Stimulated activated CD4-positive, alpha-beta T cell treated with anti-CD3 and anti-CD28 coated beads, Interleukin-2, amount 100 ng/mL, for 48 hours (primary cell): ENCODE results near the gene GPC4.

Source experiments
- DNase-seq, 2 donors: peaks; one replicate each; pipeline ENCODE4 v3.0.0-alpha.2; 2020

The GPC4 gene

DNA sequence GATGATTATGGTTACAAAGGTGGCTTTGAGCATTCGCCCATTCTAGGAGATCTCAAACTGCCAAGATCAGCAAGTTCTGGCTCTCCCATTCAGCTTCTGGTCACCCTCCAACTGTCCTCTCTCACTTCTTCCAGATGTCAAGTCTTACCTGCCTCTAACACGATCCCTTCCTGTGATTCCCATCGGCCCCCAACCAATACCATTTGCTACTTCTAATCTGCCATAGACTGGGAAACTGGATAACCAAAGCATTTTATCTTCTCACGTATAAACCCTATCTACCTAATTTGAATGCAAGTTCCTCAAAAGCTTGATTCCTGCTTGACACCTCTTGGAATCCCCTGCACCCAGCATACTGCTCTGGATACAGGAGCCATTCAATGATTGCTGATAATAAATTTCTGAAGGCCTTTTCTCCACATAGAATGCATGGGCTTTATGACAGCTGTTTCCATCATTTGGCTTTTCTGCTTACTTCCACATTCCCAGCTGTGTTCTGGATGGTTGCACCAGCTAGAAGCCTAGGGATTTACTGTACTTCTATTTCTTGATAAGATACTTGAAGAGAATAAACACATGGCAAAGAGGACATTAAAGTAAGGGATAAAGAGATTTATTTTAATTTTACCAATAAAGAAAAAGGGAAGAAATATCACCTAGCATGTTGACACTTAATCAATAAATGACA, 9.6 kb downstream of the GPC4 start:
- no peak for DNase-seq

GRCh38 chrX:133403984-133404383, 11.3 kb downstream of the GPC4 start:
- no peak for DNase-seq

- DNase-seq: no peak
Measured at GRCh38 chrX:133402830-133403625, 12.3 kb downstream of the GPC4 start.

GRCh38 chrX:133402042-133402453, 13.2 kb downstream of the GPC4 start:
- DNase-seq: no peak

- DNase-seq: no peak
Measured at GRCh38 chrX:133401536-133401935, 13.8 kb downstream of the GPC4 start.

- DNase-seq: no peak
Measured at GRCh38 chrX:133399411-133399810, 15.9 kb downstream of the GPC4 start.

DNA sequence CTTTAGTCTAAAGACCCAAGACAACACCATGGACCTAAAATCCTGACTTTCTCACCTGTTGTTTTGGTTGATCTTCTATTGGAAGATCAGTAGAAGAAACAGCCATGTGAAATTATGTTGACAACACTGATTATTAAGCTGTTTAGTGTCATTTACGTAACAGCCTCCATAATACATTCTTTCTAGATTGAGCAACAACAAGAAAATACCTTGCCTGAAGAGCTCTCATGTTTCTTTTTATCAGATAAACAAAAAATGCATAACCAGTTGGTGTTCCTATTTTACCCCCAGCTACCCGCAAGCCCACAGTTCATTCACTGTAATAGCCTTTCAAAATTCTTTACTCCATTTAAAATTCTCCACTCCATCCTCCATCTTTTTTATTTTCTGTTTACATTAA, 20.5 kb downstream of the GPC4 start:
- DNase-seq: no peak

DNA sequence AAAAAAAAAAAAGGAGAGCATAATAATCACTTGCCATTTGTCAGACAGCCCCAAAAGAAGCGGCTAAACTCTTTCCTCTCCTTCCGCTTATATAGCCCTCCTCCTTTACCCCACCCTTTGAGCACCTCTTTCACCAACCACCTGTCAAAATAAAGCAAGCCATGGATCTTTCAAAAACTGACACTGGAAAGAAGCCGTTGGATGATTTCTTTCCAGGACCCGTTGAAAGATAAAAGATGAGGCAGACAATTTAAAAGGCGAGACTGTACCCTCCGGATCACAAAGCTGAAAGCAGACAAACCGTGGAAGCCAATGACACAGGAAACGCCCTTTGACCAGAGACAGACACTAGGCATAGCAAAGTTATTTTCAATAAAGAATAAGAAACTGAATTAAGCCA, 22.6 kb downstream of the GPC4 start:
- DNase-seq: no peak

- DNase-seq: no peak
Measured at GRCh38 chrX:133391111-133391510, 24.2 kb downstream of the GPC4 start.

- no peak for DNase-seq
Measured at GRCh38 chrX:133390676-133391075, 24.6 kb downstream of the GPC4 start.

- DNase-seq: no peak
Measured at GRCh38 chrX:133389975-133390374, 25.3 kb downstream of the GPC4 start.

- DNase-seq: no peak
Measured at GRCh38 chrX:133384454-133384853, 30.8 kb downstream of the GPC4 start.

- DNase-seq: no peak
Measured at GRCh38 chrX:133380711-133381619, 34.3 kb downstream of the GPC4 start.

DNA sequence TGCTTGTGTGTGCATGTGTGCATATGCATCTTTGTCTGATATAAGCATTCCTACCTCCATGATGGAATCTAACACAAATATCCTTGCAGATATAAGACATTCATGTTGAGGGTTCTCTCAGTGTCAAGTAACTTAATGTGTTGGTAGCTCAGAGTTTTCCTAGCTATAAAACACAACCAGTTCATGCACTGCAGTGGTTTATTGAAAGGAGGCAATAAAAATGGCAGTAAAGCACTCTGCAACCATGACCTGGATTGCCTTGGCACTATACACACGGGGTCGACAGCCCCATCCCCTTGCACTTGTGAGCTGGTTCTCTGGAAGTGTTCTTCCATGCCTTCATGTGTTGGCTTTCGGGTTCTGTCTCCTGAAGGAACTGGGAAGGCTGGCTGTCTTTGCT, 38.9 kb downstream of the GPC4 start:
- DNase-seq: no peak

- DNase-seq: no peak
Measured at GRCh38 chrX:133375615-133376340, 39.5 kb downstream of the GPC4 start.

DNA sequence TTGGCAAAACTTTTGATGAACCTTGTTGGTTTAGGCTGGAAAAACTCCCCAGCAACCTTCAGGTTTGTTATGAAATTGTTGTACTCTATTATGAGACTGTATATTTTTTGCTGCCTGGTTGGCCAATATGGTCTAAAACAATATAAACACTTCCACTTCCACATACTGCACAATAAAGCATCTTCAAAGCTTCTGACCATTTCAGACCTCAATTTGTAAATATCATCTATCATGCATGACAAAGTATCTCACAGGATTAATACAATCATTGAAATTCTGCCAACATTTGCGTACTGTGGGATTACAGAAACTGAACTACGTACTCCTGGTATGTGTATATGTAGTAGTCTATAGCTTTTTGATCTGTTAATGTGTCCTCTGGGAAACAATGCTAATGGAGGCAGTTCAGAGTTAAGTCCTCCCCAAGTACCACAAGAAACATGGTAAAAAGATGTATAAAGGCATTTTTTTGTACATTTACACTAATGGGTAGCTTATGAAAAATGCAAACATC, 40.4 kb downstream of the GPC4 start:
- no peak for DNase-seq

GRCh38 chrX:133373386-133374079, 41.8 kb downstream of the GPC4 start:
- no peak for DNase-seq

DNA sequence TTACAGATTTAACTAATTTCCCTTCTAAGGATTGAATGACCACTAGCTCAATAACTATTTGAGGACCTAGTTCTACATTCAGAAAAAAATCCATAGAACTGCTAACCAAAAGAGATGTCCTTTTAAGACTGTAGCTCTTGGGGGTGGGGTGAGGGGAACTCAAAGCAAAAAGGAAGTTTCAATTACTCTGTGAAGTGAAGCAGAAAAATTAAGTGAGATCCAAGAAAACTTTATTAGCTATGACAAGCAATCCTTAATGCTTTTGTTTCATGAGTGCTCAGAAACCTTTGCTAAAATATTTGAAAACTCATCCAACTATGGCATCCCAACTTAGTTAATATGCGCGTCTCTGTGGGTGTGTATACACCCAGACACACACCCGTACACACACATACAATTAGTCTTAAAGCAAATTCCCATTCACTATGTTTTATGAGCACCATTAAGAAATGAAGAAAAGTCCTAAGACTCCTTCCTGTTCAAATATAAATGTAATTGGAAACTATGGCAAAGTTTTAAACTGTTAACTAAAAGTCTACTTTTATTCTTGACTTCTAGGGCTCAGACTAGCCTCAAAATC, 44.5 kb downstream of the GPC4 start:
- DNase-seq: no peak

- DNase-seq: no peak
Measured at GRCh38 chrX:133369065-133369464, 46.2 kb downstream of the GPC4 start.

GRCh38 chrX:133366735-133367134, 48.6 kb downstream of the GPC4 start:
- no peak for DNase-seq

DNA sequence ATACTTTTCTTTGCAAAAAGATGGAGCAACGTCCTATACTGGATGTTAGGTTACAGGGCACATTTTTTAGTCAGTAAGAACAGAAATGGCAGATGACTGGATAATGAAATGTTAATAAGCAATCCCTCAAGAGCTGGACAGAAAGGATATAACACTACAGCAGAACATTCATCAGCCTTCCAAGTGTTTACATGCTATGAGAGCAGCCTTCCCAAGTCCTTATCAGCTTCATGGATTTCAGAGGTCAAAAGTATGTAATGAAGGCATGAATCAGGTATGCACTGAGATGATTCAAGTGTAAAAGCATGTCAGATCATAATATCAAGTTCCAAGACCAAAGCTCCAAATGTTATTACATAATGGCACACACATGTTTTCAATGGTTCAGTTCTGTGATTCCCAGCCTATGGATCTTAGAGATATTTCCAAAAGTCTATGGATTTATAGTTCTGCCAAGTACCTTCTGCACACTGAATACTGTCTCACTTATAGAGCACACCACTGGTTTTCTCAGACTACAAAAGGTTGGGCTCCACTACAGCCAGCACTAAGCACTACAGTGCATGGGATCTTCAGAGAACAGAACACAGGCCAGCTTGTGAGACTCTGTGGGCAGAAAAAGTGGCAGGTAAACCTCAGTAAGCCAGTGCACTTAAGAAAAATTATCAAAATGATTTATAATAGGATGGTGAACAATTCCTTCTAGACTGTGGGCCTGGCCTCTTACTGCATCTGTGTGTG, 49.2 kb downstream of the GPC4 start:
- DNase-seq: no peak
